Large intestine (tissue), 3 donors: ENCODE results near the gene LGALS12. TPM values are rescaled to one million over a fixed set of nuclear protein-coding genes. Genes with fewer than 3 reads are reported as not detected.

Experiments
- DNase-seq, 2 donors: peaks; one replicate each; pipeline versions ENCODE4 v3.0.0 to v3.0.0-alpha.2; 2013
- H3K27ac ChIP-seq: one replicate; pipeline ENCODE4 v1.5.1; 2013; ENCODE audit warnings: low read length
- H3K27me3 ChIP-seq: 2 replicates; pipeline ENCODE4 v1.6.1; 2013; ENCODE audit warnings: low read length; ENCODE audit not compliant: control insufficient read depth, insufficient read depth
- H3K36me3 ChIP-seq: 2 replicates; pipeline ENCODE4 v1.6.1; 2013; ENCODE audit warnings: low read length; ENCODE audit not compliant: control insufficient read depth, insufficient read depth
- H3K4me1 ChIP-seq: one replicate; pipeline ENCODE4 v1.6.1; 2013; ENCODE audit warnings: low read length; ENCODE audit not compliant: control insufficient read depth, insufficient read depth
- H3K4me3 ChIP-seq: one replicate; pipeline ENCODE4 v1.5.1; 2013; ENCODE audit warnings: low read length
- H3K9me3 ChIP-seq: one replicate; pipeline ENCODE4 v1.6.1; 2013; ENCODE audit warnings: mild to moderate bottlenecking, low read depth, low read length, moderate library complexity; ENCODE audit not compliant: control insufficient read depth
- WGBS: methylation state at CpG from one replicate; pipeline ENCODE4 v1.1.5; 2013; ENCODE audit warnings: low lambda C conversion rate; ENCODE audit not compliant: insufficient coverage; 5-methylcytosine and 5-hydroxymethylcytosine counted together
- polyA plus RNA-seq: library from polyadenylated mRNA; unstranded; fragments of 120-200 nt; gene quantifications from one replicate; pipeline ENCODE4 v1.2.1, GENCODE V29; 2013

Gene LGALS12
- polyA plus RNA-seq, 1 donor: 0.13 TPM

- no peaks in the 10 kb centered on the region for H3K36me3 ChIP-seq
- H3K27me3 ChIP-seq: no peaks in the 10 kb centered on the region
- whole genome bisulfite sequencing: no CpG with 5 or more reads among the region's 7 CpGs
- no peak overlapping the region for H3K27ac ChIP-seq
- no peaks in the 10 kb centered on the region for H3K9me3 ChIP-seq
- no peak for DNase-seq
- H3K4me3 ChIP-seq: no peak overlapping the region
- H3K4me1 ChIP-seq: peaks cover 4% of the 10 kb centered on the region
Observed at GRCh38 chr11:63556404-63557013, 50.6 kb downstream of the LGALS12 start.

- Histone ChIP-seq H3K9me3 (no peaks in the 10 kb centered on the region), H3K4me3 (no peak overlapping the region), H3K4me1 (peaks cover 4% of the 10 kb centered on the region), H3K27me3 (no peaks in the 10 kb centered on the region), H3K36me3 (no peaks in the 10 kb centered on the region), H3K27ac (no peak overlapping the region)
- no CpG with 5 or more reads among the region's 7 CpGs for WGBS
- DNase-seq: no peak
Observed at GRCh38 chr11:63557570-63557969, 51.7 kb downstream of the LGALS12 start.

- Histone ChIP-seq H3K36me3 (no peaks in the 10 kb centered on the region), H3K9me3 (no peaks in the 10 kb centered on the region), H3K4me1 (peaks cover 7% of the 10 kb centered on the region), H3K27ac (no peak overlapping the region), H3K27me3 (no peaks in the 10 kb centered on the region), H3K4me3 (no peak overlapping the region)
- WGBS: 67% methylated on average over 1 of the region's 7 CpGs
- DNase-seq: peak in 1 of 2 donors; percentile 58
Observed at GRCh38 chr11:63558459-63559157, 52.7 kb downstream of the LGALS12 start.

- H3K36me3 ChIP-seq: no peaks in the 10 kb centered on the region
- no CpG with 5 or more reads among the region's 7 CpGs for WGBS
- no peaks in the 10 kb centered on the region for H3K9me3 ChIP-seq
- H3K4me3 ChIP-seq: no peak overlapping the region
- H3K4me1 ChIP-seq: peaks cover 22% of the 10 kb centered on the region
- DNase-seq: no peak
- H3K27ac ChIP-seq: no peak overlapping the region
- H3K27me3 ChIP-seq: no peaks in the 10 kb centered on the region
Observed at GRCh38 chr11:63560506-63561180, 54.8 kb downstream of the LGALS12 start.

GRCh38 chr11:63563201-63564055, 57.5 kb downstream of the LGALS12 start, which contains the start of gene PLAAT2:
PLAAT2 (minus strand) TSS chr11:63563379; CDS start chr11:63563324, 55 bp downstream.
- peaks cover 38% of the 10 kb centered on the region for H3K4me1 ChIP-seq
- 16% methylated on average over 5 of the region's 13 CpGs for whole genome bisulfite sequencing
- no peak within 1 kb of the TSS for H3K4me3 ChIP-seq
- peak within 1 kb of the TSS; percentile 30 for H3K27ac ChIP-seq
- H3K36me3 ChIP-seq: no peaks in the 10 kb centered on the region
- peak; percentile 9 to 52 for DNase-seq
- H3K27me3 ChIP-seq: no peaks in the 10 kb centered on the region
- no peaks in the 10 kb centered on the region for H3K9me3 ChIP-seq

- no peaks in the 10 kb centered on the region for H3K9me3 ChIP-seq
- DNase-seq: peak; percentile 37 to 61
- no peaks in the 10 kb centered on the region for H3K27me3 ChIP-seq
- peak overlapping the region; percentile 73 for H3K27ac ChIP-seq
- peaks cover 33% of the 10 kb centered on the region for H3K4me1 ChIP-seq
- no peaks in the 10 kb centered on the region for H3K36me3 ChIP-seq
- no CpG with 5 or more reads among the region's 7 CpGs for WGBS
- H3K4me3 ChIP-seq: no peak overlapping the region
Observed at GRCh38 chr11:63564056-63564774, 58.3 kb downstream of the LGALS12 start.

GRCh38 chr11:63564784-63565350, 59.0 kb downstream of the LGALS12 start:
- peak; percentile 89 to 94 for DNase-seq
- H3K27me3 ChIP-seq: no peaks in the 10 kb centered on the region
- WGBS: no CpG with 5 or more reads among the region's 4 CpGs
- H3K4me3 ChIP-seq: no peak overlapping the region
- no peaks in the 10 kb centered on the region for H3K9me3 ChIP-seq
- peaks cover 33% of the 10 kb centered on the region for H3K4me1 ChIP-seq
- H3K27ac ChIP-seq: peak overlapping the region; percentile 73
- H3K36me3 ChIP-seq: no peaks in the 10 kb centered on the region

Other genes with a start within 250 kb of the LGALS12 start
- 0.04 TPM for gene SLC22A9, start 136.3 kb upstream of the LGALS12 start, polyA plus RNA-seq
- gene PLAAT5, start 14.9 kb upstream of the LGALS12 start, polyA plus RNA-seq: 0.78 TPM
- 20.3 TPM for gene PLAAT4, start 30.7 kb downstream of the LGALS12 start, polyA plus RNA-seq
- 0.12 TPM for gene PLAAT2, start 57.3 kb downstream of the LGALS12 start, polyA plus RNA-seq
- 5.9 TPM for gene PLAAT3, start 108.3 kb downstream of the LGALS12 start, polyA plus RNA-seq
- gene ATL3, start 165.3 kb downstream of the LGALS12 start, polyA plus RNA-seq: 10.9 TPM
- 103 TPM for gene RTN3, start 175.4 kb downstream of the LGALS12 start, polyA plus RNA-seq